T-helper 2 cell treated with Interferon-gamma antibody and Interleukin-4, amounts not matched to agents 5 μg/mL and 100 μg/mL, for 36 hours (primary cell): Measurements from ENCODE around the gene GXYLT1.

Experiments
- DNase-seq: peaks from one replicate; pipeline ENCODE4 v3.0.0; 2021; ENCODE audit warnings: low spot score
- H3K27ac Mint-ChIP-seq: one replicate; pipeline ENCODE4 v1.8.0; 2021; ENCODE audit warnings: mild to moderate bottlenecking, mixed read lengths
- H3K27me3 Mint-ChIP-seq: one replicate; pipeline ENCODE4 v1.8.0; 2021; ENCODE audit warnings: low read depth, mixed read lengths
- H3K36me3 Mint-ChIP-seq: one replicate; pipeline ENCODE4 v1.8.0; 2021; ENCODE audit warnings: low read depth, mixed read lengths
- H3K4me1 Mint-ChIP-seq: one replicate; pipeline ENCODE4 v1.8.0; 2021; ENCODE audit warnings: low read depth, mixed read lengths
- H3K4me3 Mint-ChIP-seq: one replicate; pipeline ENCODE4 v1.8.0; 2022; ENCODE audit warnings: mild to moderate bottlenecking, moderate library complexity, mixed read lengths
- H3K9me3 Mint-ChIP-seq: one replicate; pipeline ENCODE4 v1.8.0; 2021; ENCODE audit warnings: mixed read lengths

GXYLT1 gene

GRCh38 chr12:42166501-42166900 is 21.8 kb upstream of the GXYLT1 start:
- no peak overlapping the region for H3K27ac Mint-ChIP-seq

GRCh38 chr12:42163913-42164312 is 19.2 kb upstream of the GXYLT1 start:
- DNase-seq = no peak
- H3K4me1 Mint-ChIP-seq = peaks cover 17% of the 10 kb centered on the region
- H3K27me3 Mint-ChIP-seq = no peaks in the 10 kb centered on the region
- H3K9me3 Mint-ChIP-seq = no peaks in the 10 kb centered on the region
- H3K27ac Mint-ChIP-seq = no peak overlapping the region
- H3K4me3 Mint-ChIP-seq = no peak overlapping the region
- peaks cover 12% of the 10 kb centered on the region for H3K36me3 Mint-ChIP-seq

More at GRCh38 chr12:42166501-42166900, 21.8 kb upstream of the GXYLT1 start:
- no peak overlapping the region for H3K4me3 Mint-ChIP-seq
- H3K4me1 Mint-ChIP-seq = peaks cover 16% of the 10 kb centered on the region
- H3K9me3 Mint-ChIP-seq = no peaks in the 10 kb centered on the region
- no peak for DNase-seq
- no peaks in the 10 kb centered on the region for H3K27me3 Mint-ChIP-seq
- H3K36me3 Mint-ChIP-seq = peaks cover 12% of the 10 kb centered on the region

- Mint-ChIP-seq H3K27ac (no peak overlapping the region), H3K4me3 (no peak overlapping the region), H3K27me3 (no peaks in the 10 kb centered on the region)
Observed at GRCh38 chr12:42162965-42163364, 18.3 kb upstream of the GXYLT1 start.

GRCh38 chr12:42162193-42162592 is 17.5 kb upstream of the GXYLT1 start:
- no peak overlapping the region for H3K27ac Mint-ChIP-seq
- DNase-seq = no peak

More at GRCh38 chr12:42162965-42163364, 18.3 kb upstream of the GXYLT1 start:
- no peak for DNase-seq
- no peaks in the 10 kb centered on the region for H3K9me3 Mint-ChIP-seq
- peaks cover 11% of the 10 kb centered on the region for H3K36me3 Mint-ChIP-seq
- H3K4me1 Mint-ChIP-seq = peaks cover 17% of the 10 kb centered on the region

GRCh38 chr12:42161529-42161928 is 16.9 kb upstream of the GXYLT1 start:
- Mint-ChIP-seq H3K27ac (peak overlapping the region; percentile 62), H3K36me3 (peaks cover 11% of the 10 kb centered on the region), H3K27me3 (no peaks in the 10 kb centered on the region), H3K9me3 (no peaks in the 10 kb centered on the region), H3K4me1 (peaks cover 17% of the 10 kb centered on the region), H3K4me3 (no peak overlapping the region)
- DNase-seq = no peak

More at GRCh38 chr12:42162193-42162592, 17.5 kb upstream of the GXYLT1 start:
- Mint-ChIP-seq H3K9me3 (no peaks in the 10 kb centered on the region), H3K4me3 (no peak overlapping the region), H3K4me1 (peaks cover 17% of the 10 kb centered on the region), H3K36me3 (peaks cover 13% of the 10 kb centered on the region), H3K27me3 (no peaks in the 10 kb centered on the region)

- DNase-seq = no peak
- H3K4me1 Mint-ChIP-seq = no peaks in the 10 kb centered on the region
- H3K27ac Mint-ChIP-seq = no peak overlapping the region
- H3K9me3 Mint-ChIP-seq = no peaks in the 10 kb centered on the region
- H3K4me3 Mint-ChIP-seq = no peak overlapping the region
- H3K27me3 Mint-ChIP-seq = no peaks in the 10 kb centered on the region
- H3K36me3 Mint-ChIP-seq = peaks cover 8% of the 10 kb centered on the region
Observed at GRCh38 chr12:42156232-42156631, 11.6 kb upstream of the GXYLT1 start.

- Mint-ChIP-seq H3K4me1 (peaks cover 29% of the 10 kb centered on the region), H3K36me3 (peaks cover 3% of the 10 kb centered on the region), H3K9me3 (no peaks in the 10 kb centered on the region), H3K27ac (peak overlapping the region; percentile 76), H3K27me3 (peaks cover 8% of the 10 kb centered on the region), H3K4me3 (peak overlapping the region; percentile 82)
- DNase-seq = no peak
Observed at GRCh38 chr12:42145552-42146215, 1.0 kb upstream of the GXYLT1 start.

- DNase-seq = no peak
- peaks cover 3% of the 10 kb centered on the region for H3K36me3 Mint-ChIP-seq
- peaks cover 33% of the 10 kb centered on the region for H3K4me1 Mint-ChIP-seq
- peak overlapping the region; percentile 82 for H3K4me3 Mint-ChIP-seq
- H3K9me3 Mint-ChIP-seq = no peaks in the 10 kb centered on the region
- peak overlapping the region; percentile 76 for H3K27ac Mint-ChIP-seq
- H3K27me3 Mint-ChIP-seq = peaks cover 8% of the 10 kb centered on the region
Observed at GRCh38 chr12:42145197-42145549, 499 bp upstream of the GXYLT1 start.

GRCh38 chr12:42144158-42144407 is 591 bp downstream of the GXYLT1 start:
- Mint-ChIP-seq H3K27me3 (peaks cover 8% of the 10 kb centered on the region), H3K27ac (peak overlapping the region; percentile 87), H3K4me3 (peak overlapping the region; percentile 94), H3K4me1 (peaks cover 33% of the 10 kb centered on the region), H3K36me3 (peaks cover 3% of the 10 kb centered on the region), H3K9me3 (no peaks in the 10 kb centered on the region)
- DNase-seq = no peak

- Mint-ChIP-seq H3K27ac (peak overlapping the region; percentile 87), H3K4me1 (peaks cover 33% of the 10 kb centered on the region), H3K36me3 (peaks cover 3% of the 10 kb centered on the region), H3K9me3 (no peaks in the 10 kb centered on the region), H3K4me3 (peak overlapping the region; percentile 94), H3K27me3 (peaks cover 6% of the 10 kb centered on the region)
- no peak for DNase-seq
Observed at GRCh38 chr12:42143452-42144157, 1.1 kb downstream of the GXYLT1 start.

- peaks cover 33% of the 10 kb centered on the region for H3K4me1 Mint-ChIP-seq
- no peaks in the 10 kb centered on the region for H3K9me3 Mint-ChIP-seq
- no peak for DNase-seq
- H3K27ac Mint-ChIP-seq = no peak overlapping the region
- H3K27me3 Mint-ChIP-seq = peaks cover 3% of the 10 kb centered on the region
- peaks cover 3% of the 10 kb centered on the region for H3K36me3 Mint-ChIP-seq
- H3K4me3 Mint-ChIP-seq = no peak overlapping the region
Observed at GRCh38 chr12:42141981-42142606, 2.6 kb downstream of the GXYLT1 start.

GRCh38 chr12:42140901-42141300 is 3.8 kb downstream of the GXYLT1 start:
- H3K4me1 Mint-ChIP-seq = peaks cover 32% of the 10 kb centered on the region
- H3K27me3 Mint-ChIP-seq = peaks cover 3% of the 10 kb centered on the region
- H3K36me3 Mint-ChIP-seq = peaks cover 3% of the 10 kb centered on the region
- H3K9me3 Mint-ChIP-seq = no peaks in the 10 kb centered on the region
- no peak overlapping the region for H3K4me3 Mint-ChIP-seq
- DNase-seq = no peak
- H3K27ac Mint-ChIP-seq = no peak overlapping the region

GRCh38 chr12:42135259-42135814 is 9.3 kb downstream of the GXYLT1 start:
- no peak overlapping the region for H3K27ac Mint-ChIP-seq
- H3K4me1 Mint-ChIP-seq = peaks cover under 1% of the 10 kb centered on the region
- DNase-seq = no peak
- no peaks in the 10 kb centered on the region for H3K36me3 Mint-ChIP-seq
- H3K4me3 Mint-ChIP-seq = no peak overlapping the region
- H3K9me3 Mint-ChIP-seq = no peaks in the 10 kb centered on the region
- no peaks in the 10 kb centered on the region for H3K27me3 Mint-ChIP-seq

GRCh38 chr12:42130672-42131402 is 13.8 kb downstream of the GXYLT1 start:
- Mint-ChIP-seq H3K4me3 (no peak overlapping the region), H3K27ac (no peak overlapping the region), H3K9me3 (no peaks in the 10 kb centered on the region), H3K36me3 (no peaks in the 10 kb centered on the region), H3K27me3 (no peaks in the 10 kb centered on the region), H3K4me1 (peaks cover 6% of the 10 kb centered on the region)
- no peak for DNase-seq
